ENCODE data around the gene LDLR.

Gene LDLR

DNA sequence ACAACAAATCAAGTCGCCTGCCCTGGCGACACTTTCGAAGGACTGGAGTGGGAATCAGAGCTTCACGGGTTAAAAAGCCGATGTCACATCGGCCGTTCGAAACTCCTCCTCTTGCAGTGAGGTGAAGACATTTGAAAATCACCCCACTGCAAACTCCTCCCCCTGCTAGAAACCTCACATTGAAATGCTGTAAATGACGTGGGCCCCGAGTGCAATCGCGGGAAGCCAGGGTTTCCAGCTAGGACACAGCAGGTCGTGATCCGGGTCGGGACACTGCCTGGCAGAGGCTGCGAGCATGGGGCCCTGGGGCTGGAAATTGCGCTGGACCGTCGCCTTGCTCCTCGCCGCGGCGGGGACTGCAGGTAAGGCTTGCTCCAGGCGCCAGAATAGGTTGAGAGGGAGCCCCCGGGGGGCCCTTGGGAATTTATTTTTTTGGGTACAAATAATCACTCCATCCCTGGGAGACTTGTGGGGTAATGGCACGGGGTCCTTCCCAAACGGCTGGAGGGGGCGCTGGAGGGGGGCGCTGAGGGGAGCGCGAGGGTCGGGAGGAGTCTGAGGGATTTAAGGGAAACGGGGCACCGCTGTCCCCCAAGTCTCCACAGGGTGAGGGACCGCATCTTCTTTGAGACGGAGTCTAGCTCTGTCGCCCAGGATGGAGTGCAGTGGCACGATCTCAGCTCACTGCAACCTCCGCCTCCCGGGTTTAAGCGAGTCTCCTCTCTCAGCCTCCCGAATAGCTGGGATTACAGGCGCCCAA is at the start of gene LDLR:
Gene LDLR (plus strand): TSS at position 210 of the 760 bp plus-strand sequence. CDS start 86 bp downstream, at position 296.
- peak; percentile 39 to 42 for DNase-seq (ENCODE audit: low read depth in 2 of 2)

- no peak for DNase-seq (ENCODE audit: low read depth in 2 of 2)
Measured at GRCh38 chr19:11041194-11041593, 48.1 kb upstream of the LDLR start.

DNA sequence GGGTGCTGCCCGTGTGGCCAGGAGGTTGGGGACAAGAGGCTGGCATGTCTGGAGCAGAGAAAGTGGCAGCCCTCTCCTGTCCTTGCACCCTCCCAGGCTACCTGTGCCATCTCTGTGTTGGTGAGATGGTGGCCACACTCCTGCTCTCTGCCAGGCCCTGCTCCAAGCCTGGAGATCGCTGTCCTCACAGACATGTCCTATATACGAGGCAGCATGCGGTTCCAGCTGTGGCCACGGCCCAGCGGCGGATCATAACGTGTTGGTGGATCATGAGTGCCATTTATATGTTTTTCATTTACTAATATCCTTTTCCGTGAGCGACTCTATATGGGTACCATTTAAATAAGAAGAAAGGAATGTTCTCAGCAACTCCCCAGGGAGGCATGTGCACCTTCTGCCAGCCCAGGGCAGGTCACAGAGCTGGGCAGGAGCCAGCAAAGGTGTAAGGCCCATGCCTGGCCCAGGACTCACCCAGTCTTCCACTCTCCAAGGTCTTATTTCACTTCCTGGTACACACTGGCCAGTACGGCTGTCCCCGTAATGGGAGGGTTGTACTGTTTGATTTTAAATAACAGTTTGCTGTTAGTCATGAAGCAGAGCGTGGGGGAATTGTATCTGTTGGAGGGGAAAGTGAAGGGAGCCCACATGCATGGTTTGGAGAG is 47.2 kb upstream of the LDLR start:
- DNase-seq (ENCODE audit: low read depth in 2 of 2) = no peak

GRCh38 chr19:11044431-11044830 is 44.8 kb upstream of the LDLR start:
- DNase-seq (ENCODE audit: low read depth in 2 of 2) = no peak

DNA sequence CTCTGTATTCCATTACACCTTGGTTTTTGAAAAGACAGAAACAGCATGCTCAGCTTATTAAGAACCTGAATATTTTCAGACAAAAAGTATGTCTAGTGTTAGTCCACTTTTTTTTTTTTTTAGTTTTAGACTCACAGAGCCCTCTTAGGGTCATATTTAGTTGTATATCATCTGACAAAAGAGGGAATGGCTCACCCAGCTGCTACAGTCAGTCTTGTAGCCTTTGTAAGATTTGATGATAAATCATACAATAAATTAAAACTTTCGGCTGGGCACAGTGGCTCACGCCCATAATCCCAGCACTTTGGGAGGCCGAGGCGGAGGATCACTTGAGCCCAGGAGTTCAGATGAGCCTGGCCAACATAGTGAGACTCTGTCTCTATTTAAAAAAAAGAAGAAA is 43.7 kb upstream of the LDLR start:
- DNase-seq (ENCODE audit: low read depth in 2 of 2) = no peak

DNA sequence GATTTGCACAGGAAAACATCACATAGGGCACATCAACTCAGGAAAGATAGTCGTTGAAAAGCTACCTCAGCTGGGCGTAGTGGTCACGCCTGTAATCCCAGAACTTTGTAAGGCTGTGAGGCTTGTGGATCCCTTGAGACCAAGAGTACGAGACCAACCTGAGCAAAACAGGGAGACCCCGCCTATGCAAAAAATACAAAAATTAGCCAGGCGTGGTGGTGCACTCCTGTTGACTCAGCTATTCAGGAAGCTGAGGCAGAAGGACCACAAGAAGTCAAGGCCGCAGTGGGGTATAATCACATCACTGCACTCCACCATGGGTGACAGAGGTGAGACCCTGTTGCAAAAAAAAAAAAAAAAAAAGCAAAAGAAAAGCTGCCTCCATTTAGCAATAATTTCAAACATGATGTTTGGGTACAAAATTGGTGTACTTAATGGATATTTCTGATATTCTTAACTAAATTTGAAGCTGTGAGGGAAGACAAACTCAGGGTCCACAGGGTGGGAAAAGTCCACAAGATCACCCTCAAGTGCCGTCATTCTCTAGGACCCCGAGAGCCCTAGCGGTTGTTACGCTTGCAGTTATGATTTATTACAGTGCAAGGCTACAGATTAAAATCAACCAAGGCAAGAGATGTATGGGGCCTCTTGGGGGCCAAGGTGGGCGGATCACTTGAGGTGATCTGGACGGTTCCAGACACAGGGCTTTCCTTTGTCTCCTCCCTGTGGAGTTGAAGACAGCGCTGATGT is 42.5 kb upstream of the LDLR start:
- DNase-seq (ENCODE audit: low read depth in 2 of 2) = no peak

- DNase-seq (ENCODE audit: low read depth in 2 of 2) = no peak
Measured at GRCh38 chr19:11047866-11048265, 41.4 kb upstream of the LDLR start.

- no peak for DNase-seq (ENCODE audit: low read depth in 2 of 2)
Measured at GRCh38 chr19:11050323-11051114, 38.7 kb upstream of the LDLR start.

GRCh38 chr19:11053817-11054195 is 35.5 kb upstream of the LDLR start:
- DNase-seq (ENCODE audit: low read depth in 2 of 2) = no peak

GRCh38 chr19:11054200-11054599 is 35.1 kb upstream of the LDLR start:
- no peak for DNase-seq (ENCODE audit: low read depth in 2 of 2)

- no peak for DNase-seq (ENCODE audit: low read depth in 2 of 2)
Measured at GRCh38 chr19:11054628-11055027, 34.6 kb upstream of the LDLR start.

DNA sequence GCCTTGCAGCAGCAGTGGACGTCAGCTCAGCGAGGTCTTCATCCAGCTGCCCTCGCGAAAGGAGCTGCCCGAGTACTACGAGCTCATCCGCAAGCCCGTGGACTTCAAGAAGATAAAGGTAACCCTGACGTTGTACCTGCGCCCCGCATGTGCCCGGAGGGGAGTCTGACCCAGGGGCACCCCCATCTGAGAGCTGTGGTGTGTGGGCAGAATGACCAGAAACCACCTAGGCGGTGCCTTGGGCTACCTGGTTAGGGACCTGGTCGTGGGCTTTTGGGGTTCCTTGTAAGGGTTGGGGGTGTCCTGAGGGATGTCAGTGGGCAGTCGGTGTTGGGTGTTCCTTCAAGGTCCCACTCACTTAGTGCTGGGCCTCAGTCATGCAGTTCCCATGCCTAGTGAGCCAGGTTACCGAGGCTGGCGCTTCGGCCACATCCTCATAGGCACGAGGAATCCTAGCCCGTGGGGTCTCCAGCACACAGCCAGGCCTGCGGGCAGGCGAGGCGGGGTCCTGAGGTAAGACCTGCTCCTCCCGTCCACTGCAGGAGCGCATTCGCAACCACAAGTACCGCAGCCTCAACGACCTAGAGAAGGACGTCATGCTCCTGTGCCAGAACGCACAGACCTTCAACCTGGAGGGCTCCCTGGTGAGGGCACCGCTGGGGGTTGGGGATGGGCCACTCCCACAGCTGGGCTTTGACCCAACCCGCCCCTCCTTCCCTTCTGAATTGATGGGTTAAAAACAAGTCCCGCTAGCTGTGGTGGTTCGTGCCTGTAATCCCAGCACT is 30.8 kb upstream of the LDLR start:
- DNase-seq (ENCODE audit: low read depth in 2 of 2) = no peak

- no peak for DNase-seq (ENCODE audit: low read depth in 2 of 2)
Measured at GRCh38 chr19:11059511-11060358, 29.5 kb upstream of the LDLR start.

DNA sequence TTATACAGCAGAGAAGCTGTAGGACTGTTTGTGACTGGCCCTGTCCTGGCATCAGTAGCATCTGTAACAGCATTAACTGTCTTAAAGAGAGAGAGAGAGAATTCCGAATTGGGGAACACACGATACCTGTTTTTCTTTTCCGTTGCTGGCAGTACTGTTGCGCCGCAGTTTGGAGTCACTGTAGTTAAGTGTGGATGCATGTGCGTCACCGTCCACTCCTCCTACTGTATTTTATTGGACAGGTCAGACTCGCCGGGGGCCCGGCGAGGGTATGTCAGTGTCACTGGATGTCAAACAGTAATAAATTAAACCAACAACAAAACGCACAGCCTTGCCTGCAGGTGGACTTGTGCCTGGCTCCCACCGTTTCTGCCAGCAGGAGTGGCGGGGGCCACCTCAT is 27.3 kb upstream of the LDLR start:
- no peak for DNase-seq (ENCODE audit: low read depth in 2 of 2)

GRCh38 chr19:11063434-11063833 is 25.8 kb upstream of the LDLR start:
- no peak for DNase-seq (ENCODE audit: low read depth in 2 of 2)

DNA sequence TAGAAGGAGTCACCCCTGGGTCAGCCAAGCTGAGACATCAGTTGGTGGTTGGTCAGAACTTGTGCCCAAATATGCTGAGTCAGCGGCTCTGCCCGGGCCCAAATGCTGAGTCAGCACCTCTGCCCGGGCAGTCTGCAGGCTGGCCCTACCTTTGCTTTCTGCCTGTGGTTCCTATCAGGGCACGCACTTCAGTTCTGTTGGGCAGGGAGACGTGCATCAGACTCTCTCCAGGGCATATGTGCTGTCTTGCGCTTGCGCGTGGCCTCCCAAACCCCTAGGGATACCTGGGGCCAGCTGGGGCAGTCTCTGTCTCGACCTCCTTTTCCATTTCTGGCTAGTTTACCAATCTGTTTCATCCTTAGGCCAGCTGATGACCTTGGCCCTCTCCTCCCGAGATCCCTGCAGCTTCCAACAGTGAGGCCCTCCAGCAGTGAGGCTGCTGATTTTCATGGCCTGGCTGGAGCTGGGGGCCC is 24.4 kb upstream of the LDLR start:
- DNase-seq (ENCODE audit: low read depth in 2 of 2) = no peak

DNA sequence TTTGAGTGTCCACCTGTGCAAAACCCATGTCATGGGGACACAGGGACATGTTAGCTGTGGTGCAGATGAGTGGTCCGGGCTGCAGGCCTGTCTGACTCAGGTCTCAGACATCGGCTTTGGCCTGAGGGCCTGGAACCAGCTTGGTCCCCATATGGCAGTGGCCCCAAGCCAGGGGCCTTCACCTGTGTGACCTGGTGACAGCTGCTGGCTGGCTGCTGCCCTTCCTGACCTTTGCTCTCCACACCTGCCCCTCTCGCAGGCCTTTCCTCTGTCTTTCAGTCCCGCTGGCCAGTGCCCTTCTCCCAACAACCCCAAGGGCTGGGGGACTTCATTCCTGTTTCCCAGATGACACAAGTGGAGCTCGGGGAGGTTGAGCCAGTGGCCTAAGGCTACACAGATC is 22.9 kb upstream of the LDLR start:
- DNase-seq (ENCODE audit: low read depth in 2 of 2) = no peak

DNA sequence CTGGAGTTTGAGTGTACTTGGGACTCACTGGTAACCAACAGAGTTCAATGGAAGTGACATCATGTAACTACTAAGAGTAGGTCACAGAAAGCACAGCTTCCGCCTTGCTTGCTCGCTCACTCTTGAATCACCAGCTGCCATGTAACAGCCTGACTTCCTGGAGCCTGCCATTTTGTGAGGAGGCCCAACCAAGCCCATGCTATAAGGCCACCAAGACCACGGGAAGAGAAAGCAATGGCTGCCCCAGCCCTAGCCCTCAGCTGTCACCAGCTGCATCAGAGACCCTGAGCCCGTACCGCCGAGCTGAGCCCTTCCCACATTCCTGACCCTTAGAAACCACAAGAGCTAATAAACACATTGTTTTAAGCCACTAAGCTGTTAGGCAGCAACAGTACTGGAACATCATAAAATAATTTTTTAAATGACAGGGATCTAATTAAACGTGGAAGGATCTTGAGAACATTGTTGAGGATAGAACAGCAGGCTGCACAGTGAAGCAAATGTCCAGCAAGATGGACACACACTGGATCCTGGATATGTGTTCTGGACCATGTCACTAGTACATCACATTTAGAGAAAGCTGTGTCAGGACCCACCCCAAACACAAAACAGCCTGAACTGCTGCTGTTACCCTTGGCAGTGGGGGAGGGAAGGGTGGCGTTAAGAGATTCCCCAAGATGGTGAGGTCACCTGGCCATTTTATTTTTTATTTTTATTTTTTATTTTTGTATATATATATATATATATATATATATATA is 21.7 kb upstream of the LDLR start:
- no peak for DNase-seq (ENCODE audit: low read depth in 2 of 2)

GRCh38 chr19:11069561-11069960 is 19.7 kb upstream of the LDLR start:
- no peak for DNase-seq (ENCODE audit: low read depth in 2 of 2)
